Fibroblast of skin of back (primary cell): ENCODE results near the gene BMPR1B.

Experiments
- DNase-seq: peaks from one replicate; pipeline ENCODE4 v3.0.0-alpha.2; 2013

The BMPR1B gene

GRCh38 chr4:94917146-94917545, 159.4 kb downstream of the BMPR1B start:
- DNase-seq, result no peak

- DNase-seq, result no peak
Measured at GRCh38 chr4:94918543-94918942, 160.8 kb downstream of the BMPR1B start.

- no peak for DNase-seq
Measured at GRCh38 chr4:94920369-94920768, 162.6 kb downstream of the BMPR1B start.

- no peak for DNase-seq
Measured at GRCh38 chr4:94924566-94924965, 166.8 kb downstream of the BMPR1B start.

GRCh38 chr4:94925764-94926347, 168.1 kb downstream of the BMPR1B start:
- DNase-seq, result no peak

GRCh38 chr4:94926936-94927335, 169.2 kb downstream of the BMPR1B start:
- DNase-seq, result no peak

- DNase-seq, result peak; percentile 27
Measured at GRCh38 chr4:94927696-94928095, 169.9 kb downstream of the BMPR1B start.

- no peak for DNase-seq
Measured at GRCh38 chr4:94929696-94930095, 171.9 kb downstream of the BMPR1B start.

GRCh38 chr4:94931626-94932025, 173.9 kb downstream of the BMPR1B start:
- no peak for DNase-seq

- DNase-seq, result no peak
Measured at GRCh38 chr4:94932366-94932765, 174.6 kb downstream of the BMPR1B start.

GRCh38 chr4:94933799-94934198, 176.0 kb downstream of the BMPR1B start:
- DNase-seq, result no peak

GRCh38 chr4:94934201-94934600, 176.4 kb downstream of the BMPR1B start:
- peak; percentile 73 for DNase-seq

GRCh38 chr4:94934864-94935263, 177.1 kb downstream of the BMPR1B start:
- DNase-seq, result peak; percentile 71

GRCh38 chr4:94936854-94937253, 179.1 kb downstream of the BMPR1B start:
- DNase-seq, result no peak

- peak; percentile 32 for DNase-seq
Measured at GRCh38 chr4:94939791-94940519, 182.2 kb downstream of the BMPR1B start.

GRCh38 chr4:94940520-94940908, 182.8 kb downstream of the BMPR1B start:
- no peak for DNase-seq

GRCh38 chr4:94941706-94942105, 184.0 kb downstream of the BMPR1B start:
- DNase-seq, result no peak

- DNase-seq, result no peak
Measured at GRCh38 chr4:94944726-94945125, 187.0 kb downstream of the BMPR1B start.

GRCh38 chr4:94947681-94948108, 189.9 kb downstream of the BMPR1B start:
- no peak for DNase-seq

GRCh38 chr4:94954251-94954650, 196.5 kb downstream of the BMPR1B start:
- DNase-seq, result no peak

- no peak for DNase-seq
Measured at GRCh38 chr4:94957030-94957429, 199.3 kb downstream of the BMPR1B start.

GRCh38 chr4:94959307-94959706, 201.6 kb downstream of the BMPR1B start:
- DNase-seq, result peak; percentile 70

GRCh38 chr4:94960708-94961107, 203.0 kb downstream of the BMPR1B start:
- DNase-seq, result no peak

- DNase-seq, result peak; percentile 58
Measured at GRCh38 chr4:94961420-94961819, 203.7 kb downstream of the BMPR1B start.

- DNase-seq, result no peak
Measured at GRCh38 chr4:94962484-94962883, 204.7 kb downstream of the BMPR1B start.
